HUES48 (cell line): ENCODE data around the gene NUP155.
"Not testable (repeated sequence)": the region's sequence is repeated elsewhere in the genome, so short reads cannot be mapped to it uniquely, and the experiment has no call there.

ENCODE experiments used
- H3K27ac ChIP-seq: one replicate; pipeline ENCODE4 v1.7.0; 2013; ENCODE audit warnings: low read depth, low read length, inconsistent platforms
- H3K27me3 ChIP-seq: 2 replicates; pipeline ENCODE4 v1.6.1; 2013; ENCODE audit warnings: mild to moderate bottlenecking, low read length; ENCODE audit not compliant: control insufficient read depth, insufficient read depth
- H3K36me3 ChIP-seq: 2 replicates; pipeline ENCODE4 v1.6.1; 2013; ENCODE audit warnings: low read length; ENCODE audit not compliant: control insufficient read depth, insufficient read depth
- H3K4me1 ChIP-seq: 2 replicates; pipeline ENCODE4 v1.6.1; 2013; ENCODE audit warnings: mild to moderate bottlenecking, low read length; ENCODE audit not compliant: control insufficient read depth, insufficient read depth
- H3K4me3 ChIP-seq: 2 replicates; pipeline ENCODE4 v1.5.1; 2013; ENCODE audit warnings: mild to moderate bottlenecking, low read depth, low read length
- H3K9ac ChIP-seq: 2 replicates; pipeline ENCODE4 v1.6.1; 2013; ENCODE audit warnings: mild to moderate bottlenecking, low read depth, low read length, moderate library complexity
- H3K9me3 ChIP-seq: 2 replicates; pipeline ENCODE4 v1.6.1; 2013; ENCODE audit warnings: low read length; ENCODE audit not compliant: control insufficient read depth, insufficient read depth

NUP155 gene

DNA sequence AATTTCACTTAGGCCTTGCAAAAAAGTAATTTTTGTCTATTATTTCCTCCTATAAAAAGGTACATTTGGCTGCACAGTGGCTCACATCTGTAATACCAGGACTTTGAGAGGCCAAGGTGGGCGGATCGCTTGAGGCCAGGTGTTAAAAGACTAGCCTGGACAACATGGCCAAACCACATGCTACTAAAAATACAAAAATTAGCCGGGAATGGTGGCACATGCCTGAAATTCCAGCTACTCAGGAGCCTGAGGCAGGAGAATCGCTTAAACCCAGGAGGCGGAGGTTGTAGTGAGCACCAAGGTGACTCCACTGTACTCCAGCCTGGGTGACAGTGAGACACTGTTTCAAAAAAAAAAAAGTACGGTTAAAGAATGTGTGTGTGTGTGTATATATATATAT lies 15.7 kb downstream of the NUP155 start:
- Histone ChIP-seq H3K4me3 (no peak overlapping the region), H3K27me3 (no peaks in the 10 kb centered on the region), H3K9ac (no peak overlapping the region), H3K36me3 (peaks cover 72% of the 10 kb centered on the region), H3K9me3 (no peaks in the 10 kb centered on the region), H3K4me1 (no peaks in the 10 kb centered on the region), H3K27ac (no peak overlapping the region)

DNA sequence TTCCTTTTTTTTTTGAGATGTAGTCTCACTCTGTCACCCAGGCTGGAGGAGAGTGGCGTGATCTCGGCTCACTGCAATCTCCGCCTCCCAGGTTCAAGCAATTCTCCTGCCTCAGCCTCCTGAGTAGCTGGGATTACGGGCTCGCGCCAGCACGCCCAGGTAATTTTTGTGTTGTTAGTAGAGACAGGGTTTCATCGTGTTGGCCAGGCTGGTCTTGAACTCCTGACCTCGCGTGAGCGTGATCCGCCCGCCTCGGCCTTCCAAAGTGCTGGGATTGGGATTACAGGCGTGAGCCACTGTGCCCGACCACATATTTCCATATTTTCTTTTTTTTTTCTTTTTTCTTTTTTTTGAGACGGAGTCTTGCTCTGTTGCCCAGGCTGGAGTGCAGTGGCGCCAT lies 28.2 kb downstream of the NUP155 start:
- peaks cover 90% of the 10 kb centered on the region for H3K36me3 ChIP-seq
- not testable (repeated sequence) for H3K9ac ChIP-seq, H3K9me3 ChIP-seq, H3K27ac ChIP-seq, H3K27me3 ChIP-seq, H3K4me3 ChIP-seq, H3K4me1 ChIP-seq

DNA sequence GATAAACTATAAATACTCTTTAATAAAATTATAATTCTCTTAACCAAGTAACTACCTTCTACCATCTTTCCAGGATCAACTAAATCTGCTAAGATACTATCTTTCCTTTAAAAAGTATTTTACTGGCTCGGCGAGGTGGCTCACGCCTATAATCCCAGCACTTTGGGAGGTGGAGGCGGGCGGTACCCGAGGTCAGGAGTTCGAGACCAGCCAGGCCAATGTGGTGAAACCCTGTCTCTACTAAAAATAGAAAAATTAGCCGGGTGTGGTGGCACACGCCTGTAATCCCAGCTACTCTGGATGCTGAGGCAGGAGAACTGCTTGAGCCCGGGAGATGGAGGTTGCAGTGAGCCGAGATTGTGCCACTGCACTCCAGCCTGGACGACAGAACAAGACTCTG lies 36.2 kb downstream of the NUP155 start:
- not testable (repeated sequence) for H3K4me1 ChIP-seq, H3K27me3 ChIP-seq, H3K9ac ChIP-seq, H3K9me3 ChIP-seq, H3K4me3 ChIP-seq, H3K27ac ChIP-seq
- peaks cover 88% of the 10 kb centered on the region for H3K36me3 ChIP-seq

DNA sequence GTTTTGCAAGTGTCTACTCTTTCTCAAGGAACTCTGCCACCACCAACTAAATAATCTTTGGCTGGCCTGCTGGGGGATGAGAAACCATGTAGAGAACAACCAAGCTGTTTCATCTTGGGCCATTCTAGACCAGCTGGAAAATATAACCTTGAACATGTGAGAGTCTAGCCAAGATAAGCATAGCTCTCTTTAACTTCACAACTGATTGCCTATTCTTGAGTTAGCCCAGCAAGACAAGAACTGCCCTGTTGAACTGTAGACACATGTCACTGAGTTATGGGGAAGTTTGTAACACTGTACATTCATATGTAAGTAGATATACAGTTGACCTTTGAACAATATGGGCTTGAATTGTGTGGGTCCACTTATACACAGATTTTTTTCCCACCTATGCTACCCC lies 44.4 kb downstream of the NUP155 start:
- H3K36me3 ChIP-seq: peaks cover 92% of the 10 kb centered on the region

DNA sequence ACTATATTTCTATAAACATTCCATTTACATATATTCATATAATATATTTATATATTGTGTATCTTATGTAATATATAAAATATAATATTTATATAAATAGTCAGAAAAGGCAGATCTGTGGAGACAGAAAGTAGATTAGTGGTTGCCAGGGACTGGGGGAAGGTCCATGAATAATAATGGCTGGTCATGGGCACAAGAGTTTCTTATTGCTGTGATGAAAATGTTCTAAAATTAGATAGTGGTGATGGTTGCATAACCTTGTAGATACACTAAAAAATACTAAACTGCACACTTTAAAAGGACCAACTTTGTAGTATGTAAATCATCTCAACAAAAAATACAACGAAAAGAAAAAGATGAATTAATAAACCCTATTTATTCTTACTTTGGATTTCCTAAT lies 47.3 kb downstream of the NUP155 start:
- Histone ChIP-seq H3K9me3 (no peaks in the 10 kb centered on the region), H3K27ac (no peak overlapping the region), H3K9ac (no peak overlapping the region), H3K36me3 (peaks cover 92% of the 10 kb centered on the region), H3K4me3 (no peak overlapping the region), H3K27me3 (no peaks in the 10 kb centered on the region), H3K4me1 (no peaks in the 10 kb centered on the region)

More for the DNA sequence above, 44.4 kb downstream of the NUP155 start:
- Histone ChIP-seq H3K9me3 (no peaks in the 10 kb centered on the region), H3K4me3 (no peak overlapping the region), H3K27ac (no peak overlapping the region), H3K27me3 (no peaks in the 10 kb centered on the region), H3K9ac (no peak overlapping the region), H3K4me1 (no peaks in the 10 kb centered on the region)

DNA sequence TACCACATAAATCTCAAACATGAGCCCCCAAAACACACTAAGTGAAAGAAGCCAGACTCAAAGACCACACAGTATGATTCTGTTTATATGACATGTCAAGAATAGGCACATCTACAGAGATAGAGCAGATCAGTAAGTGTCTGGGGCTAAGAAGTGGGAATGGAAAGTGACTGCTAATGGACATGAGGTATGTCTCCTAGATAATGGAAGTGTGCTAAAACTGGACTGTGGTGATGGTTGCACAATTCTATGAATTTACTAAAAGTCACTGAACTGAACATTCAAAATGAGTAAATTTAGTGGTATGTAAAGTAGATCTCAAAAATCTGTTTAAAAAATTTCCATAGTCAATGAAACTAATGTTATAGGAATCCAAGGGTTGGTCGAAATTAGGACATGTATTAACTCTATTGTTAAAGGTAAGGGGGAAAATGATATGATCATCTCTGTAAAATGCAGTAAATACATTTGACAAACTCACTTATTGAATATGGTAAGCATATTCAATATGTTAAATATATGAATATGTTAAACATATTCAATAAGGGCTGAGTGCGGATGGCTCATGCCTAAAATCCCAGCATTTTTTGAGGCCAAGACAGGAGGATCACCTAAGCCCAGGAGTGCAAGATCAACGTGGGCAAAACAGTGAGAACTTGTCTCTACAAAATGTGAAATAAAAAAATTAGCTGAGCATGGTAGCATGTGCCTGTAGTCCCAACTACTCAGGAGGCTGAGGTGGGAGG lies 51.7 kb downstream of the NUP155 start:
- no peaks in the 10 kb centered on the region for H3K9me3 ChIP-seq
- no peaks in the 10 kb centered on the region for H3K27me3 ChIP-seq
- H3K9ac ChIP-seq: no peak overlapping the region
- H3K4me1 ChIP-seq: no peaks in the 10 kb centered on the region
- H3K36me3 ChIP-seq: peaks cover 87% of the 10 kb centered on the region
- no peak overlapping the region for H3K27ac ChIP-seq
- H3K4me3 ChIP-seq: no peak overlapping the region

DNA sequence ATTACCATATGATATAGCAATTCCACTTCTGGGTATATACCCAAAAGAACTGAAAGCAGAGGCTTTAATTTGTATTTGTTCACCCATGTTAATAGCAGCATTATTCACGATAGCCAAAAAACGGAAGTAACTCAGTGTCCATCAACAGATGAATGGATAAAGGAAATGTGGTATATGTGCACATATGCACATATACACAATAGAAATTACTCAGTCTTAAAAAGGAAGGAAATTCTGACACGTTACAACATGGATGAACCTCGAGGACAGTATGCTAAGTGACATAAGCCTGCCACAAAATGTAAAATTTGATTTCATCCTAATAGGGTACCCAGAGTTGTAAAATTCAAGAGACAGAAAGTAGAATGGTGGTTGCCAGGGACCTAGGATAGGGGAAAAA lies 54.9 kb downstream of the NUP155 start:
- Histone ChIP-seq H3K36me3 (peaks cover 93% of the 10 kb centered on the region), H3K9ac (no peak overlapping the region), H3K27me3 (no peaks in the 10 kb centered on the region), H3K9me3 (no peaks in the 10 kb centered on the region), H3K4me3 (no peak overlapping the region), H3K4me1 (no peaks in the 10 kb centered on the region), H3K27ac (no peak overlapping the region)

DNA sequence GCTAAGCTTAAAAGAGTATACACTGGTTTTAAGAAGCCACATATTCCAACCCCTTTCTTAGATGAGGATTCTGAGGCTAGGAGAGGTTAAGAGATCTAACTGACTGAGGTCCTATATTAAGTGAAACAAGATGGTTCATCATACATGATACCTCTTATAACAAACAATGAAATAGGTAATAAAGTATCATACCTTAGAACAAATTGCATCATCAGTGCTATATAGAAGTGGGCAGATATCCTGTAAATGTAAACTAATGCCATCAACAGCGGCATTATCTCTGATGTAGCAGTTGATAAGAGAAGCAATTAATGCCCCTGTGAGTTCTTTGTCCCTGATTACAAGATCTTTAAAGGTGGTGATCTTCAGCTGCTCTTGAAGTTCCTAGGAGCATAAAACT lies 60.5 kb downstream of the NUP155 start:
- no peak overlapping the region for H3K9ac ChIP-seq
- no peak overlapping the region for H3K4me3 ChIP-seq
- no peak overlapping the region for H3K27ac ChIP-seq
- peaks cover 92% of the 10 kb centered on the region for H3K36me3 ChIP-seq
- no peaks in the 10 kb centered on the region for H3K9me3 ChIP-seq
- no peaks in the 10 kb centered on the region for H3K4me1 ChIP-seq
- H3K27me3 ChIP-seq: no peaks in the 10 kb centered on the region

DNA sequence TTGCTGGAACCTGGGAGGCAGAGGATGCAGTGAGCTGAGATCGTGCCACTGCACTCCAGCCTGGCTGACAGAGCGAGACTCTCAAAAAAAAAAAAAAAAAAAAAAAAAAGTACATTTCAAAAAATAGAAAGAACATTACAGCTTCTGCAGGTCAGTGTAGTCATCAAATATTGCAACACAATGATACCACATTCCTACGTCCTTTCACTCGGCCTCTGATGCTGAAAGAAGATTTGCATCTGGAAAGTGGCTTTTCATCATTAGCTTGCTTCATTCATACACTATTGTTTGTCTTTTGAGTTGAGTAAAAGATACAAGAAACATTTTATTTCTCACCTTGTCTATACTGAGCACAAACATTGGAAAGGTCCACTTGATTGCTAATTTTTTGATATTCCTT lies 62.1 kb downstream of the NUP155 start:
- Histone ChIP-seq H3K9ac (no peak overlapping the region), H3K9me3 (no peaks in the 10 kb centered on the region), H3K4me3 (no peak overlapping the region), H3K27me3 (no peaks in the 10 kb centered on the region), H3K36me3 (peaks cover 93% of the 10 kb centered on the region), H3K4me1 (no peaks in the 10 kb centered on the region), H3K27ac (no peak overlapping the region)

DNA sequence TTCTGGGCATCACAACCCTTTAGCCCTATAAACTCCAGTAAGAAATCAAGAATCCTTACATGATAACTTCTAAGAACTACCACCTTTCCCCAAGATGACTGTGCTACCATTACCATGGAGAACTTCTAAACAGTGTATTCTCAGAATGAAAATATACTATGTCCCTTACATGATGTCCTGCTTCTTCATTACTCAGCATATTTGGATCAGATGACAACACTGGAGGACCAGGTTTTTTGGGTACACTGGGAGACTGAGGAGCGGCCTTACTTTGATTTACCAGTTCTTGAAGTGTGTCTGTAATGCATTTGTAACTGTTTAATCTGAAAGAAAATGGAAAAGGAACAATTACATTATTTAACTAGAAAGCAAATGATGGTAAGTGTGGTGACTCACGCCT lies 66.0 kb downstream of the NUP155 start:
- Histone ChIP-seq H3K9ac (no peak overlapping the region), H3K9me3 (no peaks in the 10 kb centered on the region), H3K4me3 (no peak overlapping the region), H3K27ac (no peak overlapping the region), H3K27me3 (no peaks in the 10 kb centered on the region), H3K36me3 (peaks cover 93% of the 10 kb centered on the region), H3K4me1 (no peaks in the 10 kb centered on the region)

DNA sequence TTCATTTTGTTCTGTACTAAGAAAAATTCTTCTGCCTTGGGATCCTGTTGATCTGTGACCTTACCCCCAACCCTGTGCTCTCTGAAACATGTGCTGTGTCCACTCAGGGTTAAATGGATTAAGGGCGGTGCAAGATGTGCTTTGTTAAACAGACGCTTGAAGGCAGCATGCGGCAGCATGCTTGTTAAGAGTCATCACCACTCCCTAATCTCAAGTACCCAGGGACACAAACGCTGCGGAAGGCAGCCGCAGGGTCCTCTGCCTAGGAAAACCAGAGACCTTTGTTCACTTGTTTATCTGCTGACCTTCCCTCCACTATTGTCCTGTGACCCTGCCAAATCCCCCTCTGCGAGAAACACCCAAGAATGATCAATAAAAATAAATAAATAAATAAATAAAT lies 74.6 kb downstream of the NUP155 start:
- not testable (repeated sequence) for H3K27me3 ChIP-seq, H3K27ac ChIP-seq, H3K4me1 ChIP-seq, H3K4me3 ChIP-seq, H3K9ac ChIP-seq, H3K9me3 ChIP-seq
- H3K36me3 ChIP-seq: peaks cover 78% of the 10 kb centered on the region
